DMS79 treated with DMSO at 0.1 percent for 48 hours (cell line): ENCODE data around the gene RPUSD1.
"Not testable (repeated sequence)": the region's sequence is repeated elsewhere in the genome, so short reads cannot be mapped to it uniquely, and the experiment has no call there.

ENCODE experiments used
- DNase-seq: peaks from one replicate; lab custom pipeline; 2025; lab: John Stamatoyannopoulos, UW

The RPUSD1 gene

DNA sequence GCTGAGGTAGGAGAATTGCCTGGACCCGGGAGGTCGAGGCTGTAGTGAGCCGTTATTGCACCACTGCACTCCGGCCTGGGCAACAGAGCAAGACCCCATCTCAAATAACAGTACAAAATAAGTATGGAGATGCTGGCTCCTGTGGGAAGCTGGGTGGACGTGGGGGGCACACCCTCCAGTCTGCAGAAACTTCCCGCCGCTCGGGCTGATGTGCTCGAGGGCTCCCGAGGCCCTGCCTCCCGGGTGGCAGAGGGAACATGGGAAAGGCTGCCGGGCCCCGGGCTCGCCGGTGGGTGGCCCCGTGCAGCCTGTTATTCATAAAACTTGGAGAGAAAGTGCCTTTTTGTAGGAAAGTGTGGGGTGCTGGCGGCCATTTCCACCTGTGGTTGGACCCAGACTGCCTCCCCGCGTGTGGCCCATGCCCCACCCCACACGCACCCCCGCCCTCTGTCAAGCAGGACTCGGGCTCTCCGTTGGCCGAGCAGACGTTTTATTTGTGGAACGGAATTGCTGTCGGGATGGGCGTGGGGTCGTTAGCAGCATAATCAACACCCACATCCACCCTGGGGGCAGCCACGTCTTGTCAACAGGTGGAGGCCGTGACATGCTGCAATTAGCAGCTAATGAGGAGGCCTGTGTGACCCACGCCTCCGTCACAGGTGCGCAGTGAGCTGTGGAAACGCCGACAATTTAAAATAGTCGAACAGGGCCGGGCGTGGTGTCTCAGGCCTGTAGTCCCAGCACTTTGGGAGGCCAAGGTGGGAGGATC lies 40.0 kb downstream of the RPUSD1 start:
- DNase-seq, result no peak

DNA sequence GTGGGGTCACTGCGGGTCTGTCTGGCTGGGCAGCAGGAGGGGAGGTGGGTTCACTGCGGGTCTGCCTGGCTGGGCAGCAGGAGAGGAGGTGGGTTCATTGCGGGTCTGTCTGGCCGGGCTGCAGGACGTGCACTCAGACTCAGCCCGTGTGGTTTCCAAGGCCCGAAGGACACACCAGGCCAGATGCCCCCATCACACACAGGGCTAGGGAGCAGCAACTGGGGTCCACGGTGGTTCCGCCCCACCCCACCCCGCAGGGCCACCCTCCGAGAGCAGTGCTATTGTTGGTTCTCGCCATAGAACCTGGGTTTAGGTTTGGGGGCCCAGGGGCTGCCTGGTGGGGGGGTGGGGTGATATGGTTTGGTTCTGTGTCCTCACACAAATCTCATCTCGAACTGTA lies 41.5 kb downstream of the RPUSD1 start:
- no peak for DNase-seq

DNA sequence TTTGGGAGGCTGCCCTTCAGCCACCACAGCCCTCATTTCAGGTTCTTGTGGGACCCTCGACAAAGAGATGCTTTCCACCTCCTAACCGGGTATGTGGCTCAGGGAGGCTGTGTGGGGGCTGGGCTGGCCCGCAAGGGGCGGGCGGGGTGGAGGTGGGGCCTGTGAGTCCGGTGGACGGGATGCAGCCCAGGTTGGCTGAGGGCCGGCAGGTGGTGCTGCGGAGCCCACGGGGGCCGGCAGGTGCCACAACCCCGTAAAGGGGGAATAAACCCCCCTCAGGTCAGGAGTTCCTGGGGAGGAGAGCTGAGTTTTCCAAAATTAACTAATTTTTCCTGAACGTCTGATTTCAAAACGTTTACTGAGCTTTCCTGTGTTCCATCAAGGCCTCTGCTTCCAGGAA lies 42.4 kb downstream of the RPUSD1 start:
- DNase-seq, result no peak

DNA sequence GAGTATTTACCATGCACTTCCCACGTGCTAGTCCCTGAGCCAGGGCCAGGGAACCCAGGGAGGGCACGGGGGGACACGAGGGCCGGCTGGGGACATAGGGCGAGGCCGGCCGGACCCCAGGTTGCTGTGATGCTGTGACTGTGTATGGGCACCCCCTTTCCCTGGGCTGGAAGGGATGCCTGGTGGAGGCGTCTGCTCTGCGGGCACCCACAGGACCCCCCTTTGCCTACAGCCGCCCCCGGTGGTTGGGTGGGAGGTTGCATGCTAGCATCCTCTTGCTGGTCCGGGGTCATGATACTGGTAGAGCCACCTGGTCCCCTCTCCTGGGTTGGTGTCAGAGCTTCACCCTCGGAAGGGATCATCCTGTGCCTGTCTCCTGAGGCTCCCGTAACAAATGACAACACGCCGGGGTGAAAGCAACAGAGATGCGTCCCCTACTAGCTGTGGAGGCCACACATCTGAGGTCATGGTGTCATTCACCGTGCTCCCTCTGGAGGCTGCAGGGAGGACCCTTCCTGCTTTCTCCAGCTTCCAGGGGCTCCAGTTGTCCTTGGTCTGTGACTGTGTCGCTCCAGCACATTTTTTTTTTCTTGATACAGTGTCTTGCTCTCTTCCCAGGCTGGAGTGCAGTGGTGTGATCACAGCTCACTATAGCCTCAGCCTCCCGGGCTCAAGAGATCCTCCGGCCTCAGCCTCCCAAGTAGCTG lies 44.2 kb downstream of the RPUSD1 start:
- DNase-seq, result no peak

DNA sequence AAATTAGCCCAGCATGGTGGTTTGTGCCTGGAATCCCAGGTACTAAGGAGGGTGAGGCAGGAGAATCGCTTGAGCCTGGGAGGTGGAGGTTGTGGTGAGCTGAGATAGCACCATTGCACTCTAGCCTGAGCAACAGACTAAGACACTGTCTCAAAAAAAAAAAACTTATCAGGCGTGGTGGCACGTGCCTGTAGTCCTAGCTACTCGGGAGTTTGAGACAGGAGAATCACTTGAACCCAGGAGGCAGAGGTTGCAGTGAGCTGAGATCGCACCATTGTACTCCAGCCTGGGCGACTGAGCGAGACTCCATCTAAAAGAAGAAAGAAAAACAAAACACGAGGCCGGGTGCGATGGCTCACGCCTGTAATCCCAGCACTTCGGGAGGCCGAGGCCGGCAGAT lies 45.3 kb downstream of the RPUSD1 start:
- not testable (repeated sequence) for DNase-seq

DNA sequence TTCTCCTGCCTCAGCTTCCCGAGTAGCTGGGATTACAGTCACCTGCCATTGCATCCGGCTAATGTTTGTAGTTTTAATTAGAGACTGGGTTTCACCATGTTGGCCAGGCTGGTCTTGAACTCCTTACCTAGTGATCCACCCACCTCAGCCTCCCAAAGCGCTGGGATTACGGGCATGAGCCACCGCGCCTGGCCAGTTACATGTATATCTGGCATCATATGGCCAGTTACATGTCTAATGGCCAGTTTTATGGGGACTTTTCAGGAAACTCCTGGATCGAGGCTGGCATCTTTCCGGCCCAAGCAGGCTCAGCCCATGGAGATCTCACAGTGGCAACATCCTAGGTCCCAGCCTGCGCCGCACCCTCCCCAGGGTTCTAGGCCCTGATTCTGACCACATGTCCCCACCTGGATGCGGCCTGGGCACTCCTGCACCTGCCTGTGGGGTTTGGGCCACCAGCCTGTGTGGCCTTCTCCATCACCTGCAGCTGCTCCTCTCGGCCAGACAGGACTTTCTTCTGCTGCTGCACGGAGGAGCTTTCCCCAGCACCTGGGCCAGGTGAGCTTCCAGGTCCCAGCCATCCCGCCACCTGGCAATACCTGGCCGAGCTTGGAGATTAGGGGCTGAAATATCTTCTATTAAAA lies 46.1 kb downstream of the RPUSD1 start:
- no peak for DNase-seq

DNA sequence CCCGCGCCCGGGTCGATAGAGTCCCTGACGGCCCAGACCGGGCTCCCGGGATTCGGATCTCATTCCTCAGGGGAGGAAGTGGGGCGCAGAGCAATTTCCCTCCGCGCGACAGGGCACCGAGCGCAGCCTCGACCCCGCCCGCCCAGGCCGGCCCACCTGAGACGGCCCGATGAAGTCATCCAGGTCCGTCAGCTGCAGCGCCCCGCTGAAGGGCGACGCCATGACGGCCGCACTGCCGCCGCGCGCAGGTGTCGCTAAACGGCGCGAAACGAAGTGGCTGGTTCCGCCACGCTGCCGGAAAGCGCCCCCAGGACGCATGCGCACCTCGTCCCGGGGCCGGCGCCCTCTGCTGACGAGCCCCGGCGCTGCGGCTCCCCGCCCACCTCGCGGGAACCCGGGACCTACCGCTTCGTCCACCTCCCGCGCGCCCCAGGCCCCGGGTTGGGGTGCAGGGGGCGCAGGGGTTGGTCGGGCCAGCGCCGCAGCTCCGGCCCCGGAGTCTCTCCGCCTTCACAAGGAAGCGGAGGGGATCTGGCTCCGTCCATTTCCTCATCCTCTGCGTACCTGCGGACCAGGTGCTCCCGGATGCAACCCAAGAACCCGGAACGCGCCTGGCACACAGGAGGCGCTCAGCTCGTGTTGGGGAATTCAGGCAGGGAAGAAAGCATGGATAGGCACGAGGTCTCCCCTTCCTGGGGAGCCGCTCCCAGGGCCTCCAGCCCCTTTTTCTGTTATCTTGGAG lies 47.2 kb downstream of the RPUSD1 start, which contains the start of gene CIAO3:
CIAO3 (minus strand) TSS at position 234 of the 742 bp plus-strand sequence; CDS start at position 222, 12 bp downstream.
- peak; percentile 74 for DNase-seq

DNA sequence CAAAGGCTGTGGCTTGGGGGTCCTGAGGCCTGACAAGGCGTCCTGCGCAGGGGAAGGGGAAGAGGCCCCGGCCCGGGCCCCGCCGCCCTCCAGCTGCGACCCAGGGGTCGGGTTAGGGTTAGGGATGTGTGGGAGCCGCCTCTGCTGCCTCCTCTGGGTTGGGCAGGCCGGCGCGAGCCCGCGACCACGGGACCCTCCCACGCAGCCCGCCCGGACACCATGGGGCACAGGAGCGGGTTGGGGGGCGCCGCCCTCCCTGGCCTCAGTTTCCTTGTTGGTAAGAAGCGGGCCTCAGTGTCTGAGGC lies 47.8 kb downstream of the RPUSD1 start:
- DNase-seq, result no peak

DNA sequence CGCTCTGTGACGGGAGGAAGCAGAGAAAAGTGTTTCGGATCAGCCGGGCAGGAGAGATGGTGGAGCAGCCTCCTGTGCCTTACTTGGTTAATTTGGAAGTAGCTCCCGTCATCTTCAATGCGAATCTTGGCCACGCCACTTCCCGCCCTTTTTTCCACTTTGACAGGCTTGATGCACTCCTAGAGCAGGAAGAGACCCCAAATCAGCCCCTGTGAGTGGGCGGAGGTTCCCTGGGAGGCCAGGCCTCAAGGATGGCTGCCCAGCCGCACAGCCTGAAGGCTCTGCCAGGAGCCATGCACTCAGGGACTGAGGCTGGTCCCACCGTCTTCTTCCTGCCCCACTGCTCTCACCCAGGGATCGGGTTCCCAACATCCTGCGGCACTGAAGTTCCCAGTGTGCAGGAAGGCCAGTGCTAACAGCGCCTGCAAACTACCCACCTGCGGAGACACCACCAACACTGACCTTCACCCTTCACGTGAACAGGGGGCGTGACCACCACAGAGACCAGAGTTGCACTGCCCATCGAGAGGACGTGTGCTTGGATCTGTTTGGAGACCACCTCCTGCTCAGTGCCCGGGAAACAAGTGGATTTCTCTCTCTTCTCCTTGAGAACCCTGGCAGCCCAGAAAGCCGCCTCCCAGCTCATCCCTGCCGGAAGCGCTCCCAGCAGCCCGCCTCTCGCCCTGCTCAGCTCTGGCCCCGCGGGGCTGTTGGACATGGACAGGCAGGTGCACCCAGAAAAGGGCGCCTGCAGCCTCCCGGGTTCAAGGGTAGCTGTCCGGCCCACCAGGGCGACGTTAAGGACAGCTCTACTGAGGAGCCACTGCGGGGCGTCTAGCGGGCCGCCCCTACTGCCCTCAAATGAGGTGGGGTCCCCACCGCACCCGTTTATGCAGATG lies 48.4 kb downstream of the RPUSD1 start:
- no peak for DNase-seq

DNA sequence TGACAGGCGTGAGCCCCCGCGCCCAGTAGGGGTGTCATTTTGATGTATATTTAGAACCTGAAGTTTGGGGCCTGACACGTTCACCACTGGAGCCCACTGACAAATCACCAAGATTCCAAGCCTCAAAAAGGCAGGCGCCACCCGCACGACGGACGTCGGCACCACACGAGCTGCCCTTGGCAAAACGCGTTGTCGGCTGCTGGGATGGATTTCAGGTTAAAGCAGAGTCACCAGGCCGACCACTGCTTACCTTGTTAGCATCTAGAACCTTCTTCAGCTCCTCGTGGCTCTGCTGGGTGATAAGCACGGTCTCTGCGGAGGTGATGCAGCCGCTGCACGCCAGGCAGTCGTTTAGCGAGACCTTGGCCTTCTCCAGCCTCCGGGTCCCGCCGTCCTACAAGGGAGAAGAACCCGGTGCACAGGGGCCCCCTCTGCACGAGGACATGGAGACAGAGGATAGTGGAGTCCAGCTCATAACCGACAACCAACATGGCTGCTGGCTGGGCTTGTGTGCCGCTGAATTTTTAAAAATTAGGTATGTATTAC lies 51.2 kb downstream of the RPUSD1 start:
- no peak for DNase-seq

DNA sequence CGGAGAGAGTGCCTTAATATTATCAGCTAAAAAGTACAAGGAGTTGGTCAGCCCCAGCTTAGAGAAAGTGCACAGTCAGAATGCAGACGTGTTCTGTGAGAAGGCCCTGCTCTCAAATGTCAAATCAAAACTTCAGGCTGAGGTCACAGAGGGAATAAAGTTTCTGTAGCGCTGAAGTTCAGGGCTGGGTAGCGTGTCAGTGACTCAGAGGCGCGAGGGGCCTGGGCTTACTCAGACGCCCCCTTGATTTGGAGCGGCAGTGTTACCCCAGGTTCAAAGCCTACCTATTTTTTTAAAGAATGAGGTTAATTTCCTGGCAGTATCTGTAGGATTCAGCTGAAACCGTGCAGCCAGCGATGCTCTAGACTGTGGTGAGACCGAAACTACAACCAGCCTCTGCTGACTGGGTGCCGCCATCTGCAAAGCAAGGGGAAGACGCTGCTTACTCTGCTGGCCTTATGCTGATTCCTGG lies 52.2 kb downstream of the RPUSD1 start:
- DNase-seq, result no peak

DNA sequence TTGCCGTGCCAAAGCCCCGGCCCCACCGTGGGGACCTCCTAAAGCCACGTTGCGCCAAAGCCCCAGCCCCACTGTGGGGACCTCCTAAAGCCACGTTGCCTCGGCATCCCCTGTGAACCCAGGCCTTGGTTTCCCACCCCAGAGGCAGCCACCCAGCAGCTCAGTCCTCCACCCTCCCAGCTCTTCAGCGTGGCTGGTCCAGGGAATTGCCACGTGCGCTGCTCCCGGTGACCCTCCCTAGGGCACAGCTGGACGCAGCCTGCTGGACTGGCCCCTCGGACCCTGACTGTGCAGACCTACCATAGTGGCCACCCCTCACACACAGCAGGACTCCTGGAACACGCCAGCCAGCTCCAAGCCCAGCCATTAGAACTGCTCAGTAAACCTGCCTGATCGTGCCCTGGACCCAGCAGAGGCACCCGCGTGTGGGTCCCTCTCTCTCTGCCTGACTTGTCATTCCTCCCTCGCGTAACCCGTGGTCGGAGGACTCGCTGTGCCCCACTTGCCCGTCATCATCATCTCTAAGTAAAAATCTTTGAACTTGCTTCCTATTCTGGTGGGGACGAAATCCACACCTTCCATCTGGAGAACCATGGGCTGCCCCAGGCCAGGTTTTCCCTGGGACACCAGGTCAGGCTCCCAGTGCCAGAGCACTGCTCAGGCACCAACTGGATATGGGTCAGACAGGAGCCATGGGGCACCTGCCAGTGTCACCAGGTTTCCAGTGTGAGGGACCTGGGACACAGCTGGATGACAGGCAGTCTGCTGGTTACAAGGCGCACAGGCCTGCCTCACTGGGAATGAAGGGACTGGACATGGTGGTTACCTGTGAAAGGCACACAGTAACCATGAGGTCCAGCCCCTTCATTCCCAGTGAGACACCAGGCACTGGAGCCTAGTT lies 53.0 kb downstream of the RPUSD1 start:
- no peak for DNase-seq
